NCI-H1930 (cell line): Measurements from ENCODE around the gene TMEM91.

Experiments used
- DNase-seq, 2 experiments: peaks; one replicate each; lab custom pipeline; 2025; lab: John Stamatoyannopoulos, UW

TMEM91 gene

GRCh38 chr19:41431426-41432386 is 55.4 kb downstream of the TMEM91 start:
- DNase-seq, result no peak

DNA sequence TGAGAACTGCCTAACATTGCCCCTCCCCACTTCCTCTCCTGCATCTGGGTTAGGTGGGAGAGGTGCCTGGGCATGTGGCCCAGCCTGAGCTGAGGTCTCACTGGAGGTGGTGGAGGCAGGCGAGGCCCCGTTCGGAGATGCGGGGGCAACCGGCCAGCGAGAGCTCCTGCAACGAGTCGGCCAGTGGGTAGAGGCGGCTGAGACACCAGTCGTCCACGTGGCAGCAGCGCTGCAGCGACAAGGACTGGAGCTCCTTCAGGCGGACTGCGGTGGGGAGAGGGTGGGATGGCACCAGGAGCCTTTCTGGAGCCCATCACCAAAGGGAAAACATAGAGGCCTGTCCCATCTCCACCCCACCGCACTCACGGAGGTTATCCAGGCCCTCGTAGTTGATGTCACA is 56.8 kb downstream of the TMEM91 start:
- DNase-seq, result no peak
